C1 segment of cervical spinal cord (tissue), 14 donors: Measurements from ENCODE around the gene ANKH.
A peak's percentile ranks its signal among the peaks of the same experiment; 100 is the strongest.

Experiments
- DNase-seq, 14 donors: peaks; one replicate each; lab custom pipeline; 2025; lab: John Stamatoyannopoulos, UW

The ANKH gene

GRCh38 chr5:14794583-14795230, 76.9 kb downstream of the ANKH start:
- peak in 1 of 14 donors; percentile 39 for DNase-seq

GRCh38 chr5:14793851-14794250, 77.7 kb downstream of the ANKH start:
- no peak for DNase-seq

GRCh38 chr5:14790911-14791310, 80.7 kb downstream of the ANKH start:
- DNase-seq: no peak

- DNase-seq: no peak
These were observed 81.4 kb downstream of the ANKH start for GRCh38 chr5:14790220-14790619.

- DNase-seq: no peak
These were observed 83.6 kb downstream of the ANKH start for GRCh38 chr5:14787801-14788579.

GRCh38 chr5:14783691-14784090, 87.9 kb downstream of the ANKH start:
- no peak for DNase-seq

- DNase-seq: no peak
These were observed 89.0 kb downstream of the ANKH start for GRCh38 chr5:14782591-14782990.

GRCh38 chr5:14781106-14781505, 90.5 kb downstream of the ANKH start:
- peak in 1 of 14 donors; percentile 45 for DNase-seq

GRCh38 chr5:14779975-14780374, 91.6 kb downstream of the ANKH start:
- DNase-seq: no peak

GRCh38 chr5:14778792-14779070, 92.8 kb downstream of the ANKH start:
- no peak for DNase-seq

- DNase-seq: no peak
These were observed 93.4 kb downstream of the ANKH start for GRCh38 chr5:14777932-14778791.

- DNase-seq: no peak
These were observed 94.4 kb downstream of the ANKH start for GRCh38 chr5:14777187-14777586.

- DNase-seq: no peak
These were observed 95.0 kb downstream of the ANKH start for GRCh38 chr5:14776602-14777001.

GRCh38 chr5:14775857-14776256, 95.7 kb downstream of the ANKH start:
- no peak for DNase-seq

- DNase-seq: no peak
These were observed 98.0 kb downstream of the ANKH start for GRCh38 chr5:14773588-14773987.

GRCh38 chr5:14771972-14772371, 99.6 kb downstream of the ANKH start:
- DNase-seq: no peak

- no peak for DNase-seq
These were observed 100.4 kb downstream of the ANKH start for GRCh38 chr5:14771189-14771588.

GRCh38 chr5:14768508-14769365, 102.8 kb downstream of the ANKH start:
- no peak for DNase-seq

- peak in 1 of 14 donors; percentile 50 for DNase-seq
These were observed 103.7 kb downstream of the ANKH start for GRCh38 chr5:14767735-14768507.

- DNase-seq: peak in 1 of 14 donors; percentile 42
These were observed 104.5 kb downstream of the ANKH start for GRCh38 chr5:14767053-14767452.

- no peak for DNase-seq
These were observed 105.0 kb downstream of the ANKH start for GRCh38 chr5:14766584-14766983.
